Measurements from ENCODE around the gene MAOA. TPM values are rescaled to one million over a fixed set of nuclear protein-coding genes. Genes with fewer than 3 reads are reported as not detected.
A peak's percentile ranks its signal among the peaks of the same experiment; 100 is the strongest.

Gene MAOA
- total and polyA plus RNA-seq, 4 donors, result 29.6 to 108 (median 82.5) TPM

GRCh38 chrX:43745938-43746721 is 90.0 kb downstream of the MAOA start:
- Histone ChIP-seq H3K4me3 (ENCODE audit: low read length in 2 of 2) (no peak overlapping the region), H3K27me3 (ENCODE audit: control insufficient read depth in 1 of 2, insufficient read depth in 2 of 2, low read length in 1 of 2) (no peaks in the 10 kb centered on the region), H3K4me1 (ENCODE audit: control insufficient read depth in 1 of 2, insufficient read depth in 2 of 2, low read length in 2 of 2) (no peaks in the 10 kb centered on the region), H3K36me3 (ENCODE audit: control insufficient read depth in 1 of 2, insufficient read depth in 2 of 2, low read length in 1 of 2) (no peaks in the 10 kb centered on the region), H3K27ac (ENCODE audit: low read depth in 1 of 2, low read length in 2 of 2) (no peak overlapping the region), H3K9me3 (ENCODE audit: control insufficient read depth, low read length) (no peaks in the 10 kb centered on the region)
- WGBS, 2 donors, result 71 to 87% methylated on average over 6 of the region's 6 CpGs
- intact Hi-C loops (cut with DNase I), result no loop called here
- ATAC-seq (ENCODE audit: low FRiP score) (no peak), DNase-seq (no peak)

GRCh38 chrX:43747476-43747875 is 91.4 kb downstream of the MAOA start:
- Histone ChIP-seq H3K9me3 (ENCODE audit: control insufficient read depth, low read length) (no peaks in the 10 kb centered on the region), H3K4me3 (ENCODE audit: low read length in 2 of 2) (no peak overlapping the region), H3K27ac (ENCODE audit: low read depth in 1 of 2, low read length in 2 of 2) (no peak overlapping the region), H3K36me3 (ENCODE audit: control insufficient read depth in 1 of 2, insufficient read depth in 2 of 2, low read length in 1 of 2) (no peaks in the 10 kb centered on the region), H3K4me1 (ENCODE audit: control insufficient read depth in 1 of 2, insufficient read depth in 2 of 2, low read length in 2 of 2) (no peaks in the 10 kb centered on the region), H3K27me3 (ENCODE audit: control insufficient read depth in 1 of 2, insufficient read depth in 2 of 2, low read length in 1 of 2) (no peaks in the 10 kb centered on the region)
- 77 to 93% methylated on average over 2 of the region's 2 CpGs for WGBS, 2 donors
- DNase-seq, result no peak
- no peak for ATAC-seq (ENCODE audit: low FRiP score)
- intact Hi-C loops (cut with DNase I), result no loop called here

DNA sequence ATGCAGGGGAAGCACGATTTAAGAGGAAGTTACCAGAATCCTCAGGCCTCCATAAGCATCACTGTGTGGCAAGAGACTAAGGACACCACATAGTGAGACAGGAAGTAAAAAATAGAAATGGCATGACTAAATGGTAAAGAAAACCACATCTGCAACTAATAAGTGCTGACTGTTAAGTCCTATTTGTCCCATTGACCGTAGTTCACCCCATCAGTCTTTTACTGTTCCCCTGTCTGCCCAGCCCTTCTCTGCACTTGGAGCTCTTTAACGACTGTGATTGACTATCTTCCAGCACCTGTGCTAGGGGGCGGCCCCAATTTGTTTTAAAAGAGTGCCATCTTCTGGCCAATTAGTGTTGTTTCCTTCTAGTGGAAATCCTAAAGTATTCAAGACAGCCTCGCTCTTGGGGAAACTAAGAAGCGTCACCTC is 94.2 kb downstream of the MAOA start:
- Histone ChIP-seq H3K27me3 (ENCODE audit: control insufficient read depth in 1 of 2, insufficient read depth in 2 of 2, low read length in 1 of 2) (no peaks in the 10 kb centered on the region), H3K9me3 (ENCODE audit: control insufficient read depth, low read length) (no peaks in the 10 kb centered on the region), H3K27ac (ENCODE audit: low read depth in 1 of 2, low read length in 2 of 2) (no peak overlapping the region), H3K4me1 (ENCODE audit: control insufficient read depth in 1 of 2, insufficient read depth in 2 of 2, low read length in 2 of 2) (no peaks in the 10 kb centered on the region), H3K36me3 (ENCODE audit: control insufficient read depth in 1 of 2, insufficient read depth in 2 of 2, low read length in 1 of 2) (no peaks in the 10 kb centered on the region), H3K4me3 (ENCODE audit: low read length in 2 of 2) (no peak overlapping the region)
- 3 to 23% methylated on average over 6 of the region's 6 CpGs for WGBS, 2 donors
- ATAC-seq (ENCODE audit: low FRiP score), result peak; percentile 67
- DNase-seq, result peak in 1 of 2 donors; percentile 47
- intact Hi-C loops (cut with DNase I), result loop anchor here (1.0 to 2.0 kb wide), 2 partner anchors 190 to 191 kb away; no protein-coding TSS in a partner anchor

DNA sequence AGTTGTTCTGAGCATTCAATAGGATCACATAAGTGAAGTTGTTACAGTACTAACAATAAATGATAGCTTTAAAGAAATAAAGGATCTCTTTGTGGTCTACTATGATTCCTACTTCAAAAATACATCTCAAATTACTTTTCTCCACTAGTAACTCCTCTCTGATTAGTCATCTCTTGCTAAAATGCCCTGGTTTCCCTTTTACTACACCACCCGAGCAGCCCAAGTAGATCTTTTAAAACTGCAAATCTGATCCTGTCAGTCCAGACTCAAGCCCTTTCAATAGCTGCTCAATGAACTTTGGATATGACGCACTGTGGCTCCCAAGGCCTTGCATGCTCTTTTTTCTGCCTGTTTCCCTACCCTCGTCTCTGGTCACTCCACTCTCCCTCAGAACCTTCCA is 97.5 kb downstream of the MAOA start:
- ATAC-seq (ENCODE audit: low FRiP score) (no peak), DNase-seq (no peak)
- no peaks in the 10 kb centered on the region for H3K9me3 ChIP-seq (ENCODE audit: control insufficient read depth, low read length)
- no peak overlapping the region for H3K4me3 ChIP-seq (ENCODE audit: low read length in 2 of 2)
- H3K27me3 ChIP-seq (ENCODE audit: control insufficient read depth in 1 of 2, insufficient read depth in 2 of 2, low read length in 1 of 2), result no peaks in the 10 kb centered on the region
- H3K4me1 ChIP-seq (ENCODE audit: control insufficient read depth in 1 of 2, insufficient read depth in 2 of 2, low read length in 2 of 2), result no peaks in the 10 kb centered on the region
- no peak overlapping the region for H3K27ac ChIP-seq (ENCODE audit: low read depth in 1 of 2, low read length in 2 of 2)
- WGBS, 2 donors, result 69 to 89% methylated on average over 3 of the region's 3 CpGs
- intact Hi-C loops (cut with DNase I), result no loop called here
- no peaks in the 10 kb centered on the region for H3K36me3 ChIP-seq (ENCODE audit: control insufficient read depth in 1 of 2, insufficient read depth in 2 of 2, low read length in 1 of 2)

GRCh38 chrX:43756076-43756475 is 100.0 kb downstream of the MAOA start:
- H3K27ac ChIP-seq (ENCODE audit: low read depth in 1 of 2, low read length in 2 of 2), result no peak overlapping the region
- intact Hi-C loops (cut with DNase I), result no loop called here
- DNase-seq (no peak), ATAC-seq (ENCODE audit: low FRiP score) (no peak)
- no peaks in the 10 kb centered on the region for H3K27me3 ChIP-seq (ENCODE audit: control insufficient read depth in 1 of 2, insufficient read depth in 2 of 2, low read length in 1 of 2)
- H3K36me3 ChIP-seq (ENCODE audit: control insufficient read depth in 1 of 2, insufficient read depth in 2 of 2, low read length in 1 of 2), result no peaks in the 10 kb centered on the region
- no peaks in the 10 kb centered on the region for H3K4me1 ChIP-seq (ENCODE audit: control insufficient read depth in 1 of 2, insufficient read depth in 2 of 2, low read length in 2 of 2)
- WGBS, 2 donors, result 71 to 96% methylated on average over 5 of the region's 5 CpGs
- H3K9me3 ChIP-seq (ENCODE audit: control insufficient read depth, low read length), result no peaks in the 10 kb centered on the region
- no peak overlapping the region for H3K4me3 ChIP-seq (ENCODE audit: low read length in 2 of 2)

DNA sequence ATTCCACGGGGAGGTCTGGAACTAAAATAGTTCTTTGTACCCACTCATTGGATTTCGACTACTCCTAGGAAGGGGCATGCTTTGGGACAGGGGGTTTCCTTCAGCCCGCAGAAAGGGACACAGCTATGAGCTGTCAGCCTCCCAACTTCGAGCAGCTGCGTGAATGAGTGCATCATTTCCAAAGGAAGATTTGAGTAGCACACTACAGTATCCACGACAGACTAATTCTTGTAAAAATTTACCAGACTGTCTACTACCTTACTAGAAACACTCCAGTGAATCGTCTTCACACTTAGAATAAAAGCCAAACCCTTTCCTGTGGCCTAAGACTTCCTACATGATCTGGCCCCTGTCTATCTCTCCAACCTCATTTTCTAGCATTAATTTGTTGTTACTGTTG is 101.9 kb downstream of the MAOA start:
- Histone ChIP-seq H3K27me3 (ENCODE audit: control insufficient read depth in 1 of 2, insufficient read depth in 2 of 2, low read length in 1 of 2) (no peaks in the 10 kb centered on the region), H3K4me3 (ENCODE audit: low read length in 2 of 2) (no peak overlapping the region), H3K36me3 (ENCODE audit: control insufficient read depth in 1 of 2, insufficient read depth in 2 of 2, low read length in 1 of 2) (no peaks in the 10 kb centered on the region), H3K27ac (ENCODE audit: low read depth in 1 of 2, low read length in 2 of 2) (no peak overlapping the region), H3K4me1 (ENCODE audit: control insufficient read depth in 1 of 2, insufficient read depth in 2 of 2, low read length in 2 of 2) (no peaks in the 10 kb centered on the region), H3K9me3 (ENCODE audit: control insufficient read depth, low read length) (no peaks in the 10 kb centered on the region)
- no peak for DNase-seq
- ATAC-seq (ENCODE audit: low FRiP score), result no peak
- WGBS, 2 donors, result 74 to 91% methylated on average over 7 of the region's 7 CpGs
- intact Hi-C loops (cut with DNase I), result no loop called here

DNA sequence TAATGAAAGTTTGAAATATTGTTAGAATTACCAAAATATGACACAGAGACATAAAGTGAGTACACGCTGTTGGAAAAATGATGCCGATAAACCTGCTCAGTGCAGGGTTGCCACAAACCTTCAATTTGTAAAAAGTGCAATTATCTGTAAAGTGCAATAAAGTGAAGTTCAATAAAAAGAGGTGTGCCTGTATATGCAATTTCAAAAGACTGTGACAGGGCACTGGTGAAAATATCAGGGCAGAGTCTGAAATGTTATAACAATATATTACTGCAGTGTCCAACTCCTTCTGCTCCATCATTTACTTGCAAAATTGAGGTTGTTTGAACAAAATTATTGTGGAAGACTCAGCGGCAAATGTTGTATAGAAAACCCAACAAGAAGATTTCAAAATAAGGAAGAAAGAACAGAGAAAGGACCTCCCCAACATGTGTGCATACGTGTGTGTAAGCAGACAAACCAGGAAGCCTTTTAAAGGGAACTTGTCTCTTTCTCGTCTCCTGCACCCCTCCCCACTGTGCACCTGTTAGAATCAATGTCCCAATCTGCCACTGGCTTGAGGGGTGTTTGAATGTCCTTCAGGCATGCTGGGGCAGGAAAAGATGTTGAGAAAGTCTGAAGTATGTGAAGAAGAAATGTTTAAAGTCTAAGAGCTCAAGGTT is 130.0 kb downstream of the MAOA start:
- Histone ChIP-seq H3K27ac (ENCODE audit: low read depth in 1 of 2, low read length in 2 of 2) (no peak overlapping the region), H3K36me3 (ENCODE audit: control insufficient read depth in 1 of 2, insufficient read depth in 2 of 2, low read length in 1 of 2) (no peaks in the 10 kb centered on the region), H3K4me1 (ENCODE audit: control insufficient read depth in 1 of 2, insufficient read depth in 2 of 2, low read length in 2 of 2) (no peaks in the 10 kb centered on the region), H3K27me3 (ENCODE audit: control insufficient read depth in 1 of 2, insufficient read depth in 2 of 2, low read length in 1 of 2) (no peaks in the 10 kb centered on the region), H3K9me3 (ENCODE audit: control insufficient read depth, low read length) (no peaks in the 10 kb centered on the region), H3K4me3 (ENCODE audit: low read length in 2 of 2) (no peak overlapping the region)
- no peak for ATAC-seq (ENCODE audit: low FRiP score)
- DNase-seq, result no peak
- 80 to 89% methylated on average over 5 of the region's 5 CpGs for WGBS, 2 donors
- intact Hi-C loops (cut with DNase I), result no loop called here

All from aorta (tissue), 5 donors.